T47D (cell line): Measurements from ENCODE around the gene CREB5.
A peak's percentile ranks its signal among the peaks of the same experiment; 100 is the strongest.
"Not testable (repeated sequence)": the region's sequence is repeated elsewhere in the genome, so short reads cannot be mapped to it uniquely, and the experiment has no call there.

ENCODE experiments used
- DNase-seq, 2 experiments: peaks; one replicate each; pipeline versions ENCODE4 v3.0.0 to v3.0.0-alpha.2; 2011 to 2012; ENCODE audit warnings: low read depth in 1 of 2, low spot score in 1 of 2
- JUND ChIP-seq: IDR thresholded peaks from 2 replicates; pipeline ENCODE4 v1.6.1; 2012; ENCODE audit warnings: low read depth
- in situ Hi-C: cut with HindIII; loops from 2 replicates; pipeline ENCODE4 v1.10.0; 2016; ENCODE audit warnings: low sequenced_read_pairs, low pct_unique_long_range_greater_than_20kb

The CREB5 gene

GRCh38 chr7:28581351-28581750 is 169.0 kb downstream of the CREB5 start:
- DNase-seq, result no peak
- TF ChIP-seq JUND, result no peak
- in situ Hi-C loops, result no loop called here

- no peak for DNase-seq
- no peak for TF ChIP-seq JUND
- in situ Hi-C loops, result no loop called here
Measured at GRCh38 chr7:28582226-28582625, 169.9 kb downstream of the CREB5 start.

GRCh38 chr7:28584235-28584634 is 171.9 kb downstream of the CREB5 start:
- no peak for TF ChIP-seq JUND
- in situ Hi-C loops, result no loop called here
- DNase-seq, result no peak

- no peak for TF ChIP-seq JUND
- in situ Hi-C loops, result no loop called here
- DNase-seq, result peak in 1 of 2 experiments; percentile 70
Measured at GRCh38 chr7:28586736-28587135, 174.4 kb downstream of the CREB5 start.

GRCh38 chr7:28587211-28587610 is 174.9 kb downstream of the CREB5 start:
- no peak for DNase-seq
- TF ChIP-seq JUND, result no peak
- in situ Hi-C loops, result no loop called here

- no peak for DNase-seq
- no peak for TF ChIP-seq JUND
- in situ Hi-C loops, result no loop called here
Measured at GRCh38 chr7:28588602-28589001, 176.3 kb downstream of the CREB5 start.

DNA sequence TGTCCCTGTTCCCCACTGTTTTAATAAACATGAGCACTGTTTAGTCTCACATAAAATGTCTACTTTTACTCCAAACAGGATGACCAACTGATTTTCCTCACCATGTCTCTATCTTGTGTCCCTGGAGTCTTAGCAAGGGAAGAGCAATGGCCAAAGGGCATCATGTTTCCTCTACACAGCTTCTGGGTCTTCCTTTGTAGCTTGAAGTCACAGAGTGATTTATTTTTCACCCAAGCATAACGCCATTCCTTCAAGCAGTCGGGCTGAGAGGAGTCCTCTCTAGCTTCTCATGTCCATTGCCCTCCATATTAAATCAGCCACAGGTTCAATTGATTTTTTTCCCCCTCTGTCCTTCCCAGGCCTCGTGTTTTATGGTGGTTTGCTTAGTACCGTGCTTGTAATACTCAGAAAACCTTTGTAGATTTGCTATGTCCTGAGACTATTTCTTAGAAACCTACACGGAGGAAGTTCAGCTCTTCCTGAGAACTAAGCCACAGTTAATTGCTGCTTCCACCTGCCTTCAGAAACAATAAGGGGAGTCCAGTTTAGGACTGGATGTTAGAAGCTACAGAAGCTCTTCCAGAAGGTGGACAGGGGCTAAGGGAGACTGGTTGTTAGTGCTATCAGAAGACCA is 178.8 kb downstream of the CREB5 start:
- in situ Hi-C loops, result no loop called here
- TF ChIP-seq JUND, result no peak
- DNase-seq, result no peak

DNA sequence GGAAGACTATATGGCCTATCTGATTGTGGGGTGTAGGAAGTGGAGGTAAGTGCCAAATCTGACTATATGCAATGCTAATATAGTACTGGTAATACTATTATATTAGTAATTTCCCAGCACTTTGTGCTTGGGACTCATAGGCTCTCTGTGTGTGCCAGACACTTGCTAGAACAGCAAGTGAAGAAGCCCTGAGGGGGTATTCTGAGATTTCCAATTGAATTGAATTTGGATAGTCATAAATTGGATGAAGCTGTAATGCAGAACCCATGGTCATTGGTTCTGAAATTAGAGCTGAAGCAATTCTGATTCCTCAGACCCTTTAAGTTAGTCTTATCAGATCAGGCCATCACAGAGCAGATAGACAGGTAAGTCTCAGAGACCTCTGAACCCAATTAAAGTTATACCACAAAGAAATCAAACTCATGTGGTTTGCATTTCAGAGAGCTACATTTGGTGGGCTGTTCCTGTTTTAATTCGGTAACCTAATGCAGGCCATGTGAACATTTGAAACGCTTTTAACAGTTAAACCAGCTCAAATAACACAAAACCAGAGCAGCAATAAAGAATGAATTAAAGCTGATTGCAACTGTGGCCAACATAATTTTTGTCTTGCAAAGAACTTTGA is 179.5 kb downstream of the CREB5 start:
- in situ Hi-C loops, result no loop called here
- DNase-seq, result no peak
- no peak for TF ChIP-seq JUND

DNA sequence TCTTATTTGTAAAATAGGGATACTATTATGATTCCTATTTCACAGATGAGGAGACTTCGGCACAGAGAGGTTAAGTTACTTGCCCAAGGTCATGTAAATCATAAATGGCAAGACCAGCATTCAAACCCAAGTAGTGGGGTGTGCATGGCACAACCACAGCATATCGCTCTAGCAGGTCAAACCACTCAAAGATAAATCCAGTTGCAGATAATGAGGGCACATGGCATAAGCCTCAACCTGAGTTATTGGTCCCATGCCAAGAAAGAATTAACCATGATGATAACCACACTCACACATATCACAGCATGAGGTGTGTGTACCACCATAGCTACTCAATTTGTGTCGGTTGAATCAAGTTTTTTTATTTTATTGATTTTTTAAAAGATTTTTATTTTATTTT is 180.5 kb downstream of the CREB5 start:
- no peak for TF ChIP-seq JUND
- in situ Hi-C loops, result no loop called here
- no peak for DNase-seq

GRCh38 chr7:28595076-28595475 is 182.8 kb downstream of the CREB5 start:
- in situ Hi-C loops, result no loop called here
- no peak for TF ChIP-seq JUND
- no peak for DNase-seq

DNA sequence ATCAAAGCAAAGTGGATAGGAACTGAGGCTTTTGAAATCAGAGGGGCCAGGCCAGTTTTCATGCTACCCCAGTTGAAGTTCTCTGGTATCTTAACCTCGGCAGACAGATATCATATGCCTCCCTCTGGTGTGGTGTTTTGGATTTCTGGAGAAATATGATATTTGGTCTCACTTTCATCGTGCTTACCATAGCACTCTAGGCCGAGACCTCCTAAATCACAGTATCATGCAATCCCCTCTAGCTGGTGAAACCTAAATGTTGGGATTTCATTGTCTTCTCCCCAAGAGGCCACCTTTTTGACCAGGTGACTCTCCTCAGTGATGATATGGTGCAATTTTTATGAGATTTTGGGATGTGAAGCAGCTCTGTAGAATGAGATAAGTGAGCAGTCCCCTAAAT is 183.5 kb downstream of the CREB5 start:
- no peak for TF ChIP-seq JUND
- no peak for DNase-seq
- in situ Hi-C loops, result no loop called here

DNA sequence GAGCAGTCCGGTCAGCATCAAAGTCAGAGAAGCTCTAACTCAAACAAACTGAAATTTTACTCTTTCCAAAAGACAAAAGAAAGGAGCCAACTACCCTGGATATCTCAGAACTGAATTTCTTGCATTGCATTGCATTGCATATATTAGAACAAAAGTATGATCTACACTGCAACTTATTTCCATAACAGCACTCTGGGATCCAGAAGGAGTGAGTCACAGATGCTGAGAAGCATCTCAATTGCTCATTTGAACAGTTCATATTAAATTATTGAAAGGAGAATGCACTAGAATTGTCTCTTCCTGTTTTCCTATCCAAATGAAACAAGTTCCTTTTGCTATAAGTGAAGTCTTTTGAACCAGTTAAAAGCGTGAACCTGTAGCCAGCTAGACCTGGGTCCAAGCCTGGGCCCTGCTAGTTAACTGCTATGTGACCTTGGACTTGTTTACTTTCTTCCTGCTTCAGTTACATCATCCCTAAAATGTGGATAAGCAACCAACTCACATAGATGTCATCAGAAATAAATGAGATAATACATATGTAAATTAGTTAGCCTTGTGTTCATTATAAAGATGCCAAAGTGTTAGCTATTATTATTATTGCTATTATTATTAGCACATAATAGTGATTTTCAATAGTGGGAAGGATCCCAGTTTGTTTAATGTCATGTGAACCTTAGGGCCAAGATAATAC is 184.1 kb downstream of the CREB5 start:
- DNase-seq, result no peak
- no peak for TF ChIP-seq JUND
- in situ Hi-C loops, result no loop called here

GRCh38 chr7:28597284-28597683 is 185.0 kb downstream of the CREB5 start:
- no peak for TF ChIP-seq JUND
- DNase-seq, result no peak
- in situ Hi-C loops, result no loop called here

GRCh38 chr7:28598037-28598436 is 185.7 kb downstream of the CREB5 start:
- DNase-seq, in situ Hi-C loops: not testable (repeated sequence)
